Fibroblast of skin of abdomen (primary cell): Measurements from ENCODE around the gene CUX1.
"Not testable (repeated sequence)": the region's sequence is repeated elsewhere in the genome, so short reads cannot be mapped to it uniquely, and the experiment has no call there.

Experiments
- DNase-seq: peaks from one replicate; pipeline ENCODE4 v3.0.0-alpha.2; 2013

Gene CUX1

GRCh38 chr7:102018876-102019275, 201.4 kb downstream of the CUX1 start:
- no peak for DNase-seq

- DNase-seq: no peak
Observed at GRCh38 chr7:102019461-102019860, 202.0 kb downstream of the CUX1 start.

- no peak for DNase-seq
Observed at GRCh38 chr7:102021841-102022618, 204.6 kb downstream of the CUX1 start.

GRCh38 chr7:102024005-102024768, 206.8 kb downstream of the CUX1 start:
- DNase-seq: no peak

GRCh38 chr7:102024769-102025391, 207.5 kb downstream of the CUX1 start:
- DNase-seq: no peak

- not testable (repeated sequence) for DNase-seq
Observed at GRCh38 chr7:102025777-102026176, 208.4 kb downstream of the CUX1 start.

GRCh38 chr7:102028206-102028826, 210.9 kb downstream of the CUX1 start:
- no peak for DNase-seq

- no peak for DNase-seq
Observed at GRCh38 chr7:102029616-102030015, 212.2 kb downstream of the CUX1 start.

GRCh38 chr7:102030696-102031095, 213.3 kb downstream of the CUX1 start:
- DNase-seq: no peak

GRCh38 chr7:102036958-102037357, 219.5 kb downstream of the CUX1 start:
- DNase-seq: no peak

- no peak for DNase-seq
Observed at GRCh38 chr7:102039706-102040105, 222.3 kb downstream of the CUX1 start.

- no peak for DNase-seq
Observed at GRCh38 chr7:102040569-102040968, 223.1 kb downstream of the CUX1 start.

GRCh38 chr7:102042016-102042656, 224.7 kb downstream of the CUX1 start:
- DNase-seq: peak; percentile 48

- not testable (repeated sequence) for DNase-seq
Observed at GRCh38 chr7:102042796-102043195, 225.4 kb downstream of the CUX1 start.

GRCh38 chr7:102044641-102044983, 227.2 kb downstream of the CUX1 start:
- no peak for DNase-seq

GRCh38 chr7:102044984-102045673, 227.7 kb downstream of the CUX1 start:
- peak; percentile 99 for DNase-seq

- DNase-seq: no peak
Observed at GRCh38 chr7:102045681-102046372, 228.4 kb downstream of the CUX1 start.

GRCh38 chr7:102046373-102047117, 229.1 kb downstream of the CUX1 start:
- DNase-seq: peak; percentile 18

GRCh38 chr7:102047167-102047566, 229.7 kb downstream of the CUX1 start:
- no peak for DNase-seq

GRCh38 chr7:102049765-102050164, 232.3 kb downstream of the CUX1 start:
- no peak for DNase-seq
